ENCODE measurements around the gene CTSE. TPM values are rescaled to one million over a fixed set of nuclear protein-coding genes. Genes with fewer than 3 reads are reported as not detected.

CTSE gene
- total RNA-seq, 1 donor from 2014 or later = not detected

GRCh38 chr1:205993068-205993467 is 30.6 kb downstream of the CTSE start:
- DNase-seq (ENCODE audit: low read depth) = no peak
- no peak overlapping the region for H3K4me3 ChIP-seq (ENCODE audit: low read depth, low read length)
- TF ChIP-seq CTCF (conservative IDR thresholded peaks at IDR 0.05; ENCODE audit: low read depth, low read length) = no peak

- TF ChIP-seq CTCF (conservative IDR thresholded peaks at IDR 0.05; ENCODE audit: low read depth, low read length) = no peak
- no peak overlapping the region for H3K4me3 ChIP-seq (ENCODE audit: low read depth, low read length)
- DNase-seq (ENCODE audit: low read depth) = no peak
Measured at GRCh38 chr1:205992218-205992882, 31.3 kb downstream of the CTSE start.

- TF ChIP-seq CTCF (conservative IDR thresholded peaks at IDR 0.05; ENCODE audit: low read depth, low read length) = no peak
- no peak overlapping the region for H3K4me3 ChIP-seq (ENCODE audit: low read depth, low read length)
- DNase-seq (ENCODE audit: low read depth) = no peak
Measured at GRCh38 chr1:205991237-205991636, 32.5 kb downstream of the CTSE start.

DNA sequence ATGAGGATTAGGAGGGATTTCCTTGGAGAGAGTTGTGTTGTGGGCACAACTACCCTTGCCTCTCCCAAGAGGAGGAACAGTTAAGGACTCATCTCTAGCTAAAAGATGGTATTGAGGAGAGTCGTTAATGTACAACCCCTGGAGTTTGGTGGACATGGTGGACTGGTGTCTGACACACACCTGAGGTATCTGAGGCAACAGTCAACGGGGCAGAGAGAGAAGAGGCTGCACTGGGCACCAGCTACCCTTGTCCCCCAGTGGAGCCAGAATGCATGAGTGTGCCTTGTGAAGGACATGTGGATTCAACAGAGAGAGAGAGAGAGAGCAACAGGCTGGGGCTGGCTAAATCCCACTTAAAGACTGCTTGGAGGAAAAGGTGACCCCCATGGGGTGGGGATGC is 33.5 kb downstream of the CTSE start:
- no peak overlapping the region for H3K4me3 ChIP-seq (ENCODE audit: low read depth, low read length)
- TF ChIP-seq CTCF (conservative IDR thresholded peaks at IDR 0.05; ENCODE audit: low read depth, low read length) = no peak
- DNase-seq (ENCODE audit: low read depth) = no peak

DNA sequence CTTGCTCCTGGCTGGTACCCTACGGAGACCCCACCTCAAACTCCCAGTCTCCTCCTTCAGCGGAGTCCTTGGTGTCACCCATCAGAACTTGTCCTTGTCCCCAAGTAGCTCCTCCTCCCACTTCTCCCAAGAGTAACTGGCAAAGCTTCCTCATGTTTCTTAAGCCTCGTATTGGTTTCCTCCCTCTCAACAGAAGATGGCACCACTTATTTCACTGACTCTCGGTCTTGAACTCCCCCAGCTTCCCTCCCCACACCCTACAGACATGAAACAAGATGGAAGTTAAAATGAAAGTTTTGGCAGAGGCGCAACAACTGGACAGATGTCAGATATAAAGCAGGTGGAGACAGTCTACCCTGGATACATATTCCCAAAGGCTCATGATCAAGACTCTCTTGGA is 33.9 kb downstream of the CTSE start:
- no peak overlapping the region for H3K4me3 ChIP-seq (ENCODE audit: low read depth, low read length)
- DNase-seq (ENCODE audit: low read depth) = no peak
- no peak for TF ChIP-seq CTCF (conservative IDR thresholded peaks at IDR 0.05; ENCODE audit: low read depth, low read length)

DNA sequence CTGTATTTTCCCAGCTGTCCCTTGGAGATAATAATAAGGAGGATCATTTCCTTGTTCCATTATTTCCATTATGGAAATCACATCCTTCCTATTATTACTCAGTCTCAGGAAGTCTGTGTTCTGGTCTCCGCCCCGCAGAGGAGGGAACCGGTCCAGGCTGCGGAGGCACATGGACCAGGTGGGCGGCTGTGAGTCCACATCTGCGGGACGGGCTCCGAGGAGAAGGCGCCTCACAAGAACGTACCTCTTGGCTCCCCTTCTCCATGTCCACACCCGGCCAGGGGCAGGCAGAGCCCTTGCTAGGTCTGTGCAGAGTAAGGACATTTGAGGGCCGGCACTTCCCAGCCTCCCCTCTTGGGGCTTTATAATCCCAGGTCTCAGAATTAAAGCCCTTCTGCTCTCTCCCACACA is 35.1 kb downstream of the CTSE start:
- H3K4me3 ChIP-seq (ENCODE audit: low read depth, low read length) = no peak overlapping the region
- no peak for DNase-seq (ENCODE audit: low read depth)
- no peak for TF ChIP-seq CTCF (conservative IDR thresholded peaks at IDR 0.05; ENCODE audit: low read depth, low read length)

- no peak for TF ChIP-seq CTCF (conservative IDR thresholded peaks at IDR 0.05; ENCODE audit: low read depth, low read length)
- H3K4me3 ChIP-seq (ENCODE audit: low read depth, low read length) = no peak overlapping the region
- DNase-seq (ENCODE audit: low read depth) = no peak
Measured at GRCh38 chr1:205986861-205987260, 36.8 kb downstream of the CTSE start.

Data from epithelial cell of proximal tubule (primary cell).